Ovary (tissue), 3 donors: Measurements from ENCODE around the gene ADAM10.

Experiments
- CTCF ChIP-seq, 3 donors: fragments of 450-650 bp in 2 of 3; fragments of 200-600 bp in 1 of 3; IDR thresholded peaks; one replicate each; pipeline versions ENCODE4 v1.5.1 to v1.8.0; 2016 to 2022; ENCODE audit warnings: antibody characterized with exemption in 3 of 3, mild to moderate bottlenecking in 1 of 3
- POLR2A ChIP-seq: fragments of 450-650 bp; IDR thresholded peaks from one replicate; pipeline ENCODE4 v1.6.1; 2017; ENCODE audit warnings: antibody characterized with exemption, mild to moderate bottlenecking, moderate library complexity
- donor health status: DM: no; HTN: no; CAD: no.

- TF ChIP-seq POLR2A (no peak), CTCF (IDR thresholded peaks at IDR 0.05) (no peak)
These were observed 174.9 kb downstream of the ADAM10 start for GRCh38 chr15:58574631-58575030.
